ENCODE data around the gene AARS2. TPM values are rescaled to one million over a fixed set of nuclear protein-coding genes. Genes with fewer than 3 reads are reported as not detected.

Gene AARS2
- total and polyA plus RNA-seq, 2 of the 4 experiments (the other 2 are of a cell fraction), result 9.1 to 10.4 TPM

GRCh38 chr6:44303842-44304241 is 9.3 kb downstream of the AARS2 start:
- no peak overlapping the region for H3K27ac ChIP-seq (ENCODE audit: insufficient read depth, low read length)
- no peak for DNase-seq
- dilution Hi-C loops (cut with HindIII; ENCODE audit: low sequenced_read_pairs, unreplicated experiment) (no loop called here), intact Hi-C loops (cut with micrococcal nuclease) (loop anchor here (1.0 kb wide), 1 partner anchor 36 kb away; no protein-coding TSS in a partner anchor), in situ Hi-C loops (cut with MboI; ENCODE audit: low sequenced_read_pairs) (no loop called here)
- H3K9me3 ChIP-seq (ENCODE audit: control insufficient read depth, insufficient read depth, low read length), result no peaks in the 10 kb centered on the region
- H2BK20ac ChIP-seq (ENCODE audit: low read depth, low read length), result no peak overlapping the region
- no peak overlapping the region for H2AK5ac ChIP-seq (ENCODE audit: low read depth, low read length)
- no peak overlapping the region for H3K18ac ChIP-seq (ENCODE audit: low read depth, low read length)
- no peak overlapping the region for H4K5ac ChIP-seq (ENCODE audit: low read depth, low read length)
- no peak overlapping the region for H3K4me2 ChIP-seq (ENCODE audit: low read depth, low read length)
- no peak overlapping the region for H3K4ac ChIP-seq (ENCODE audit: low read depth, low read length)
- H2AK9ac ChIP-seq (replicated peaks; ENCODE audit: low read depth, low read length, poor library complexity), result no peak overlapping the region
- H2AFZ ChIP-seq (replicated peaks; ENCODE audit: low read length, poor library complexity), result no peak overlapping the region
- H2BK120ac ChIP-seq (ENCODE audit: low read depth, low read length), result no peak overlapping the region
- no peaks in the 10 kb centered on the region for H4K20me1 ChIP-seq (ENCODE audit: insufficient read depth, low read length)
- no peak overlapping the region for H3K4me3 ChIP-seq (ENCODE audit: insufficient read depth, low read depth, low read length)
- no peak overlapping the region for H4K8ac ChIP-seq (ENCODE audit: low read depth in 2 of 2, low read length in 2 of 2)
- 100% methylated on average over 4 of the region's 6 CpGs; no CpG with 5 or more reads in 1 of the 2 experiments for WGBS, 2 experiments (ENCODE audit: extremely low coverage in 2 of 2, insufficient read length in 1 of 2)
- H2BK15ac ChIP-seq (ENCODE audit: low read depth, low read length), result no peak overlapping the region
- H3K14ac ChIP-seq (replicated peaks; ENCODE audit: low read depth, low read length), result no peak overlapping the region
- peaks cover 68% of the 10 kb centered on the region for H3K36me3 ChIP-seq (ENCODE audit: control insufficient read depth, insufficient read depth, low read length)
- ChIA-PET POLR2A (ENCODE audit: unreplicated experiment) (no interaction called here), CTCF (no interaction called here)
- no peaks in the 10 kb centered on the region for H3K27me3 ChIP-seq (ENCODE audit: control insufficient read depth, insufficient read depth, low read length)
- BruUV-seq (replicated peaks), result no TSS peak
- no peak overlapping the region for H4K91ac ChIP-seq (ENCODE audit: insufficient read depth, low read depth, low read length)
- no peak for ATAC-seq (ENCODE audit: low read depth)
- no peak overlapping the region for H2BK5ac ChIP-seq (ENCODE audit: low read depth, low read length, poor library complexity, severe bottlenecking)
- no peak overlapping the region for H3K9ac ChIP-seq (ENCODE audit: low read depth, low read length)
- no peak overlapping the region for H3K56ac ChIP-seq (ENCODE audit: extremely low read depth, insufficient read depth, low read length)
- H3K79me1 ChIP-seq (ENCODE audit: low read depth in 1 of 2, low read length in 2 of 2), result 0 out of 4 replicates have a peak, but pooled peaks cover 0 to 2% of the 10 kb centered on the region in 2 experiments
- no peak overlapping the region for H3K23ac ChIP-seq (ENCODE audit: low read depth, low read length)
- TF ChIP-seq SMC3 (IDR thresholded peaks at IDR 0.05; ENCODE audit: low read depth, low read length), result no peak
- no peaks in the 10 kb centered on the region for H3K4me1 ChIP-seq (ENCODE audit: control insufficient read depth, insufficient read depth, low read length)
- no peaks in the 10 kb centered on the region for H3K9me1 ChIP-seq (ENCODE audit: insufficient read depth, low read length)

All from IMR-90 (cell line).